Nephron (organoid): ENCODE data around the gene RAB40C.

ENCODE experiments used
- H3K27ac Mint-ChIP-seq, 3 experiments: 2 replicates each; pipeline ENCODE4 v1.8.0; 2020; ENCODE audit warnings: mixed read lengths in 3 of 3, mild to moderate bottlenecking in 2 of 3, moderate library complexity in 1 of 3
- H3K27me3 Mint-ChIP-seq: 2 replicates; pipeline ENCODE4 v1.8.0; 2021; ENCODE audit warnings: low read depth, mild to moderate bottlenecking, moderate library complexity, mixed read lengths
- H3K36me3 Mint-ChIP-seq: 2 replicates; pipeline ENCODE4 v1.8.0; 2020; ENCODE audit warnings: low read depth, mixed read lengths
- H3K4me1 Mint-ChIP-seq: 2 replicates; pipeline ENCODE4 v1.8.0; 2020; ENCODE audit warnings: mixed read lengths
- H3K4me3 Mint-ChIP-seq, 3 experiments: 2 replicates each; pipeline ENCODE4 v1.8.0; 2020; ENCODE audit warnings: mild to moderate bottlenecking in 3 of 3, mixed read lengths in 3 of 3, moderate library complexity in 2 of 3
- H3K9me3 Mint-ChIP-seq: 2 replicates; pipeline ENCODE4 v1.8.0; 2020; ENCODE audit warnings: mixed read lengths
- CTCF ChIP-seq, 3 experiments: fragments of 200-600 bp; sonication (generic); IDR thresholded peaks; one replicate each; pipeline ENCODE4 v1.5.0; 2021; ENCODE audit warnings: antibody characterized with exemption in 3 of 3; ENCODE audit not compliant: unreplicated experiment in 3 of 3

RAB40C gene

GRCh38 chr16:624526-625070, 34.7 kb downstream of the RAB40C start:
- Mint-ChIP-seq H3K27me3 (no peaks in the 10 kb centered on the region), H3K4me3 (no peak overlapping the region), H3K36me3 (peaks cover 13% of the 10 kb centered on the region), H3K27ac (no peak overlapping the region), H3K4me1 (peaks cover 6% of the 10 kb centered on the region), H3K9me3 (no peaks in the 10 kb centered on the region)
- TF ChIP-seq CTCF (IDR thresholded peaks at IDR 0.05; ENCODE audit: unreplicated experiment in 3 of 3): no peak

- H3K4me3 Mint-ChIP-seq: no peak overlapping the region
These were observed 35.5 kb downstream of the RAB40C start for GRCh38 chr16:625117-625976.

GRCh38 chr16:625977-626765, 36.3 kb downstream of the RAB40C start:
- TF ChIP-seq CTCF (IDR thresholded peaks at IDR 0.05; ENCODE audit: unreplicated experiment in 3 of 3): no peak
- H3K4me3 Mint-ChIP-seq: no peak overlapping the region
- peaks cover 13% of the 10 kb centered on the region for H3K36me3 Mint-ChIP-seq
- no peaks in the 10 kb centered on the region for H3K9me3 Mint-ChIP-seq
- no peaks in the 10 kb centered on the region for H3K27me3 Mint-ChIP-seq
- H3K4me1 Mint-ChIP-seq: peaks cover 6% of the 10 kb centered on the region
- H3K27ac Mint-ChIP-seq: no peak overlapping the region

More at GRCh38 chr16:625117-625976, 35.5 kb downstream of the RAB40C start:
- Mint-ChIP-seq H3K9me3 (no peaks in the 10 kb centered on the region), H3K27ac (no peak overlapping the region), H3K4me1 (peaks cover 6% of the 10 kb centered on the region), H3K27me3 (no peaks in the 10 kb centered on the region), H3K36me3 (peaks cover 13% of the 10 kb centered on the region)
- no peak for TF ChIP-seq CTCF (IDR thresholded peaks at IDR 0.05; ENCODE audit: unreplicated experiment in 3 of 3)

GRCh38 chr16:626787-627453, 37.1 kb downstream of the RAB40C start:
- Mint-ChIP-seq H3K4me3 (no peak overlapping the region), H3K36me3 (peaks cover 13% of the 10 kb centered on the region), H3K9me3 (no peaks in the 10 kb centered on the region), H3K4me1 (peaks cover 9% of the 10 kb centered on the region), H3K27ac (no peak overlapping the region), H3K27me3 (no peaks in the 10 kb centered on the region)
- TF ChIP-seq CTCF (IDR thresholded peaks at IDR 0.05; ENCODE audit: unreplicated experiment in 3 of 3): no peak

GRCh38 chr16:627454-628239, 37.8 kb downstream of the RAB40C start:
- H3K36me3 Mint-ChIP-seq: peaks cover 13% of the 10 kb centered on the region
- no peak overlapping the region for H3K4me3 Mint-ChIP-seq
- no peak for TF ChIP-seq CTCF (IDR thresholded peaks at IDR 0.05; ENCODE audit: unreplicated experiment in 3 of 3)
- H3K9me3 Mint-ChIP-seq: no peaks in the 10 kb centered on the region
- H3K27me3 Mint-ChIP-seq: no peaks in the 10 kb centered on the region
- peaks cover 10% of the 10 kb centered on the region for H3K4me1 Mint-ChIP-seq
- no peak overlapping the region for H3K27ac Mint-ChIP-seq
